ENCODE measurements around the gene STK39. TPM values are rescaled to one million over a fixed set of nuclear protein-coding genes. Genes with fewer than 3 reads are reported as not detected.

STK39 gene
- total and polyA plus RNA-seq, 11 donors = 13.1 to 40.1 (median 21.5) TPM

DNA sequence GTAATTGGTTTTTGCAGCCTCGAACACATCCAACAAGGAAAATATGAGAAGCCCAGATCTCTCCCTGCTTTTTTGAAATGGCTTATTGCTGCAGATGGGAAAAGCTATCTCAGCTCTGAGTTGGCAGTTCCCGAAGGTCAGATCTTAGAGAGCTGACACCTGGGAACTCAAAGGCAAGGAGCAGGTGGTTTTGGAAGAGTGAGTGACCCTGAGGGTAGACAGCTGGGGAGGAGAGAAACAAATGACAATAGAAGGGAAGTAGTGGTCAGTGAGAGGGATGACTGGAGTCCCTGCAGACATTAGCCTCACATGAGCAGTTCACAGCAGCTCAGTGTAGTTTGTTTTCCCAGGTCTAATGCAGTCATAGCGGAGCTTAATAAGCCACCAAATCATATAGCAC, 317.9 kb downstream of the STK39 start:
- ATAC-seq (no peak), DNase-seq (no peak)
- TF ChIP-seq, protein P1, sequence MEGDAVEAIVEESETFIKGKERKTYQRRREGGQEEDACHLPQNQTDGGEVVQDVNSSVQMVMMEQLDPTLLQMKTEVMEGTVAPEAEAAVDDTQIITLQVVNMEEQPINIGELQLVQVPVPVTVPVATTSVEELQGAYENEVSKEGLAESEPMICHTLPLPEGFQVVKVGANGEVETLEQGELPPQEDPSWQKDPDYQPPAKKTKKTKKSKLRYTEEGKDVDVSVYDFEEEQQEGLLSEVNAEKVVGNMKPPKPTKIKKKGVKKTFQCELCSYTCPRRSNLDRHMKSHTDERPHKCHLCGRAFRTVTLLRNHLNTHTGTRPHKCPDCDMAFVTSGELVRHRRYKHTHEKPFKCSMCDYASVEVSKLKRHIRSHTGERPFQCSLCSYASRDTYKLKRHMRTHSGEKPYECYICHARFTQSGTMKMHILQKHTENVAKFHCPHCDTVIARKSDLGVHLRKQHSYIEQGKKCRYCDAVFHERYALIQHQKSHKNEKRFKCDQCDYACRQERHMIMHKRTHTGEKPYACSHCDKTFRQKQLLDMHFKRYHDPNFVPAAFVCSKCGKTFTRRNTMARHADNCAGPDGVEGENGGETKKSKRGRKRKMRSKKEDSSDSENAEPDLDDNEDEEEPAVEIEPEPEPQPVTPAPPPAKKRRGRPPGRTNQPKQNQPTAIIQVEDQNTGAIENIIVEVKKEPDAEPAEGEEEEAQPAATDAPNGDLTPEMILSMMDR (IDR thresholded peaks at IDR 0.05) = no peak
- TF ChIP-seq POLR2A (IDR thresholded peaks at IDR 0.05) = no peak
- Histone ChIP-seq H3K27ac (no peak overlapping the region), H3K4me1 (no peaks in the 10 kb centered on the region), H3K9me3 (no peaks in the 10 kb centered on the region), H3K4me3 (no peak overlapping the region), H3K36me3 (no peaks in the 10 kb centered on the region), H3K27me3 (no peaks in the 10 kb centered on the region)
- intact Hi-C loops (cut with DNase I) = no loop called here
- WGBS, 4 donors = 77 to 89% (median 79%) methylated on average over 3 of the region's 3 CpGs

DNA sequence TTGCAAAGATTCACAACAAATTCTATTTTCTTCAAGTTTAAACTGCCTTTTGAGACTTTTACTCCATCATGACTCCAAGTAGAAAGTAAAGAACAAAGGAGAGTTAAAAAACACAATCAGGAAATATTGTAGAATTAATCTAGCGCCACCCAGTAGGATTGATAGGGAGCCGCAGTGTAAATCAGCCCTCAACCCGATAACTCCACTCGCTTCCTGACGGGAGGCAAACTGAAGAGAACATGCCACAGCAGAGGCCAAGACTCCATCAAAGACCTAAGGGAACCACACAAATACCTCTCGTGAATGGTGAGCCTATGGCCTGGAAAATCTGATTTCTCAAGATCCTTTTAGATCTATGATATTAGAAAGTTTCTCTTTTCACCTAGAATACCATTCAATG, 319.0 kb downstream of the STK39 start:
- TF ChIP-seq, protein P1 (IDR thresholded peaks at IDR 0.05) = no peak
- TF ChIP-seq POLR2A (IDR thresholded peaks at IDR 0.05) = no peak
- no peaks in the 10 kb centered on the region for H3K27me3 ChIP-seq
- ATAC-seq = no peak
- DNase-seq = no peak
- H3K27ac ChIP-seq = no peak overlapping the region
- intact Hi-C loops (cut with DNase I) = no loop called here
- H3K9me3 ChIP-seq = no peaks in the 10 kb centered on the region
- no peak overlapping the region for H3K4me3 ChIP-seq
- H3K4me1 ChIP-seq = no peaks in the 10 kb centered on the region
- WGBS, 4 donors = 74 to 85% (median 81%) methylated on average over 6 of the region's 6 CpGs
- H3K36me3 ChIP-seq = no peaks in the 10 kb centered on the region

DNA sequence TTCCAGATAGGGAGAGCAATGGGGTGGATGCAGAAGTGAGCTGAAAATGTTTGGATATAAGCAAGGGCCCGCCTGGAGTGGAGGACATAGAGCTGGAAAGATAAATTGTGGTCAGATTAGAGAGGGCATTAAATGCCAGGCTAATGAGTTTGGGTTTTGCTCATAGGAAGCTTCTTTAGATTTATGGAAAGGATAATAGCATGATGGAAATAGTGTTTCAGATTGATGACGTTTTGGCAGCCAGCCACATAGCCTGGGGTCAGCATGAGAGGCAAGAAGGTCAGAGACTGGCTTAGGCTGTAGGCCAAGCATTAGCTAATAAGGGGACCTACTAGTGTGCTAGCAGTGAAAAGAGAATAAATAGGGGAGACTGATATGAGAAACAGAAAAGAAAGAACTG, 321.6 kb downstream of the STK39 start:
- ATAC-seq (no peak), DNase-seq (no peak)
- Histone ChIP-seq H3K4me1 (no peaks in the 10 kb centered on the region), H3K9me3 (no peaks in the 10 kb centered on the region), H3K27me3 (no peaks in the 10 kb centered on the region), H3K36me3 (no peaks in the 10 kb centered on the region), H3K4me3 (no peak overlapping the region), H3K27ac (no peak overlapping the region)
- intact Hi-C loops (cut with DNase I) = no loop called here
- WGBS, 4 donors = 57 to 71% (median 60%) methylated on average over 2 of the region's 2 CpGs
- TF ChIP-seq, protein P1 (IDR thresholded peaks at IDR 0.05) = no peak
- no peak for TF ChIP-seq POLR2A (IDR thresholded peaks at IDR 0.05)

DNA sequence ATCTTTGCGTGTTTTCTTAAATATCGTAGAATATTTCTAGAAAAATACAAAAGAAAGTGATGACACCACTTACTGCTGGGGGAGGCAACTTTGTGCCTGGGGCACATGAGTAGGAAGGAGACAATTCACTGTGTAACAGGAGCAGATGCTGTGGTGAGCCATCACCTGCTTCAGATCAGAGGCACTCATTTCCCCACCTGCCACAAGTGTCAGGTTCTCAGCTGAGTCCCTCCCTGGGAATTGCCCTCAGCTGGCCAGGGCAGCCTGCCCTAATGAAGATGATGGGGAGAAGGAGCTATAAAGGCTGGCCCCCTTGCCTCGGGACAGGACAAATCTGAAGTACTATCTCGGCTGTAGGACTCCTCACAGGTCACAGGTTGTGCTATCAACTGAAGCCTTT, 322.8 kb downstream of the STK39 start:
- WGBS, 4 donors = 78 to 86% (median 82%) methylated on average over 4 of the region's 4 CpGs
- no peak for ATAC-seq
- Histone ChIP-seq H3K4me3 (no peak overlapping the region), H3K36me3 (no peaks in the 10 kb centered on the region), H3K27ac (no peak overlapping the region), H3K27me3 (no peaks in the 10 kb centered on the region), H3K4me1 (no peaks in the 10 kb centered on the region), H3K9me3 (no peaks in the 10 kb centered on the region)
- intact Hi-C loops (cut with DNase I) = no loop called here
- no peak for DNase-seq
- TF ChIP-seq POLR2A (IDR thresholded peaks at IDR 0.05) = no peak
- TF ChIP-seq, protein P1 (IDR thresholded peaks at IDR 0.05) = no peak

Data from heart left ventricle (tissue), 16 donors.